H1 (cell line): ENCODE results near the gene MARCHF10. TPM values are rescaled to one million over a fixed set of nuclear protein-coding genes. Genes with fewer than 3 reads are reported as not detected.

ENCODE experiments used
- CTCF ChIA-PET: fragments of 300-600 bp; sonication (Branson Sonifier 250); formaldehyde crosslinking; loops from one replicate; lab custom pipeline; 2021; ENCODE audit not compliant: partially characterized antibody; lab: Charles Lee
- POLR2A ChIA-PET: fragments of 300-600 bp; sonication (Branson Sonifier 250); formaldehyde crosslinking; loops from one replicate; lab custom pipeline; 2021; ENCODE audit warnings: inconsistent platforms; ENCODE audit not compliant: partially characterized antibody; lab: Charles Lee
- DNase-seq, 2 experiments: peaks; one replicate each; pipeline versions ENCODE4 v3.0.0 to v3.0.0-alpha.2; 2010 to 2022; ENCODE audit warnings: low spot score in 2 of 2, low read depth in 1 of 2, mixed read lengths in 1 of 2
- FAIRE-seq: peaks from 2 replicates; lab custom pipeline; 2011; peaks lifted over from hg19 to GRCh38; lab: Jason Lieb, UNC
- H2AFZ ChIP-seq: 2 replicates; pipeline ENCODE4 v1.8.1; 2012; ENCODE audit warnings: low read length, inconsistent platforms
- H2AK5ac ChIP-seq: 2 replicates; pipeline ENCODE4 v1.6.1; 2013; ENCODE audit warnings: low read depth, low read length
- H2BK120ac ChIP-seq: replicated peaks from 2 replicates; pipeline ENCODE3; 2013; ENCODE audit warnings: low read depth, low read length, inconsistent platforms
- H2BK12ac ChIP-seq: 2 replicates; pipeline ENCODE4 v1.6.1; 2013; ENCODE audit warnings: low read depth, low read length
- H2BK15ac ChIP-seq: 2 replicates; pipeline ENCODE4 v1.6.1; 2013; ENCODE audit warnings: low read length
- H2BK20ac ChIP-seq: 2 replicates; pipeline ENCODE4 v1.6.1; 2013; ENCODE audit warnings: low read length
- H2BK5ac ChIP-seq: 2 replicates; pipeline ENCODE4 v1.6.1; 2013; ENCODE audit warnings: low read depth, low read length
- H3K14ac ChIP-seq: 2 replicates; pipeline ENCODE4 v1.6.1; 2013; ENCODE audit warnings: inconsistent platforms; ENCODE audit not compliant: insufficient read length
- H3K18ac ChIP-seq: 2 replicates; pipeline ENCODE4 v1.6.1; 2013; ENCODE audit warnings: low read length; ENCODE audit errors: extremely low read depth
- H3K23ac ChIP-seq: 2 replicates; pipeline ENCODE4 v1.6.1; 2013; ENCODE audit warnings: inconsistent platforms; ENCODE audit not compliant: insufficient read length
- H3K23me2 ChIP-seq: 2 replicates; pipeline ENCODE4 v1.6.1; 2013; ENCODE audit warnings: low read depth, low read length
- H3K27ac ChIP-seq: 2 replicates; pipeline ENCODE4 v1.6.1; 2011; ENCODE audit warnings: low read depth, low read length, inconsistent platforms
- H3K27me3 ChIP-seq, 4 experiments: replicated peaks in 1 of 4; 1 replicate in 1 of 4; 2 replicates in 3 of 4; pipeline versions ENCODE4 v1.6.1 to v1.8.1; 2011 to 2013; ENCODE audit warnings: low read length in 3 of 4, mild to moderate bottlenecking in 3 of 4, inconsistent platforms in 2 of 4, mixed read lengths in 2 of 4, moderate library complexity in 1 of 4; ENCODE audit not compliant: control insufficient read depth in 3 of 4, insufficient read depth in 3 of 4; ENCODE audit errors: extremely low read depth in 1 of 4
- H3K36me3 ChIP-seq, 4 experiments: 2 replicates each; pipeline versions ENCODE4 v1.6.1 to v1.8.1; 2011 to 2013; ENCODE audit warnings: mild to moderate bottlenecking in 4 of 4, low read length in 3 of 4, moderate library complexity in 2 of 4, control low read depth in 1 of 4, inconsistent platforms in 1 of 4; ENCODE audit not compliant: insufficient read depth in 4 of 4, control insufficient read depth in 2 of 4
- H3K4ac ChIP-seq: replicated peaks from 2 replicates; pipeline ENCODE3; 2013; ENCODE audit warnings: low read length, low read depth, mixed read lengths, inconsistent platforms; ENCODE audit not compliant: insufficient read length
- H3K4me1 ChIP-seq, 4 experiments: replicated peaks in 1 of 4; 1 replicate in 1 of 4; 2 replicates in 3 of 4; pipeline versions ENCODE4 v1.6.1 to v1.8.1; 2011 to 2013; ENCODE audit warnings: low read length in 3 of 4, inconsistent platforms in 2 of 4, mixed read lengths in 1 of 4; ENCODE audit not compliant: insufficient read depth in 4 of 4, control insufficient read depth in 3 of 4
- H3K4me2 ChIP-seq, 2 experiments: 2 replicates each; pipeline versions ENCODE4 v1.6.1 to v1.8.1; 2011 to 2013; ENCODE audit warnings: low read depth in 2 of 2, low read length in 2 of 2, control low read depth in 1 of 2, inconsistent platforms in 1 of 2, mild to moderate bottlenecking in 1 of 2; ENCODE audit not compliant: insufficient read depth in 1 of 2
- H3K4me3 ChIP-seq, 4 experiments: fragments of 200-600, 300-600 bp in 1 of 4; sonication (generic), shearing (Covaris generic), sonication (Bioruptor Twin) in 1 of 4; 2 replicates each; pipeline versions ENCODE4 v1.5.1 to v1.8.1; 2011 to 2016; ENCODE audit warnings: low read length in 4 of 4, low read depth in 3 of 4, control low read depth in 2 of 4, inconsistent platforms in 2 of 4, mild to moderate bottlenecking in 2 of 4, mixed read lengths in 1 of 4, moderate library complexity in 1 of 4; ENCODE audit not compliant: insufficient read depth in 2 of 4; ENCODE audit errors: extremely low read depth in 1 of 4
- H3K56ac ChIP-seq: replicated peaks from 2 replicates; pipeline ENCODE3; 2013; ENCODE audit warnings: low read depth, mild to moderate bottlenecking, mixed read lengths, low read length, inconsistent platforms; ENCODE audit not compliant: insufficient read length
- H3K79me1 ChIP-seq: 2 replicates; pipeline ENCODE4 v1.6.1; 2013; ENCODE audit warnings: low read depth, low read length, control low read depth
- H3K79me2 ChIP-seq, 2 experiments: 2 replicates each; pipeline versions ENCODE4 v1.6.1 to v1.8.1; 2012 to 2013; ENCODE audit warnings: low read length in 2 of 2, mild to moderate bottlenecking in 2 of 2, inconsistent platforms in 1 of 2; ENCODE audit not compliant: insufficient read depth in 2 of 2, control insufficient read depth in 1 of 2
- H3K9ac ChIP-seq, 4 experiments: replicated peaks in 1 of 4; 1 replicate in 1 of 4; 2 replicates in 3 of 4; pipeline versions ENCODE4 v1.6.1 to v1.8.1; 2011 to 2013; ENCODE audit warnings: low read depth in 3 of 4, low read length in 3 of 4, control low read depth in 2 of 4, mild to moderate bottlenecking in 2 of 4, moderate library complexity in 2 of 4, inconsistent platforms in 1 of 4; ENCODE audit errors: extremely low read depth in 1 of 4
- H3K9me3 ChIP-seq, 2 experiments: 2 replicates each; pipeline versions ENCODE4 v1.6.1 to v1.8.1; 2012 to 2013; ENCODE audit warnings: mild to moderate bottlenecking in 2 of 2, moderate library complexity in 2 of 2, control low read depth in 1 of 2, inconsistent platforms in 1 of 2, low read depth in 1 of 2, low read length in 1 of 2, mixed read lengths in 1 of 2; ENCODE audit not compliant: insufficient read depth in 2 of 2
- H4K20me1 ChIP-seq, 2 experiments: replicated peaks in 1 of 2; 2 replicates each; pipeline versions ENCODE3 to v1.8.1; 2011 to 2013; ENCODE audit warnings: inconsistent platforms in 2 of 2, low read length in 2 of 2, mild to moderate bottlenecking in 1 of 2; ENCODE audit not compliant: insufficient read depth in 2 of 2, control insufficient read depth in 1 of 2
- H4K5ac ChIP-seq: 2 replicates; pipeline ENCODE4 v1.6.1; 2013; ENCODE audit warnings: low read length, low read depth, mixed read lengths, inconsistent platforms; ENCODE audit not compliant: insufficient read length
- H4K8ac ChIP-seq: 2 replicates; pipeline ENCODE4 v1.8.0; 2013; ENCODE audit warnings: mild to moderate bottlenecking, moderate library complexity, low read length, inconsistent platforms; ENCODE audit not compliant: insufficient read depth; ENCODE audit errors: extremely low read depth
- H4K91ac ChIP-seq: replicated peaks from 2 replicates; pipeline ENCODE3; 2013; ENCODE audit warnings: low read length, mixed read lengths, inconsistent platforms; ENCODE audit not compliant: insufficient read length
- CBX5 ChIP-seq: fragments of 300-800, 300-1000 bp; sonication (generic); IDR thresholded peaks from 2 replicates; pipeline ENCODE4 v1.7.1; 2016; ENCODE audit warnings: antibody characterized with exemption, low read length, low read depth
- CHD1 ChIP-seq: IDR thresholded peaks from 2 replicates; pipeline ENCODE4 v1.6.1; 2012; ENCODE audit warnings: low read depth, low read length, improper control_type of control experiment
- JUND ChIP-seq: IDR thresholded peaks from 2 replicates; pipeline ENCODE4 v1.6.1; 2011; ENCODE audit warnings: mild to moderate bottlenecking, improper control_type of control experiment, low read length
- KDM5A ChIP-seq: fragments of 200-600 bp; IDR thresholded peaks from 2 replicates; pipeline ENCODE4 v1.7.1; 2012; ENCODE audit warnings: mild to moderate bottlenecking, low read length, inconsistent platforms, mixed read lengths
- MAX ChIP-seq: IDR thresholded peaks from 2 replicates; pipeline ENCODE4 v1.6.1; 2012; ENCODE audit warnings: inconsistent platforms
- POLR2A ChIP-seq, 2 experiments: IDR thresholded peaks; 1 replicate in 1 of 2; 2 replicates in 1 of 2; pipeline ENCODE4 v1.6.1; 2011; ENCODE audit warnings: low read depth in 2 of 2, low read length in 2 of 2, mild to moderate bottlenecking in 2 of 2; ENCODE audit errors: control extremely low read depth in 1 of 2
- RAD21 ChIP-seq, 2 experiments: IDR thresholded peaks in 1 of 2; conservative IDR thresholded peaks in 1 of 2; 2 replicates each; pipeline ENCODE4 v1.6.1; 2011; ENCODE audit warnings: low read depth in 2 of 2, low read length in 2 of 2, improper control_type of control experiment in 1 of 2, inconsistent platforms in 1 of 2, mild to moderate bottlenecking in 1 of 2, moderate library complexity in 1 of 2
- RBBP5 ChIP-seq: IDR thresholded peaks from 2 replicates; pipeline ENCODE4 v1.7.1; 2012; ENCODE audit warnings: low read depth, mild to moderate bottlenecking, inconsistent platforms, low read length, moderate library complexity, borderline replicate concordance
- RFX5 ChIP-seq: IDR thresholded peaks from 2 replicates; pipeline ENCODE4 v1.6.1; 2011; ENCODE audit warnings: low read depth, low read length, improper control_type of control experiment, borderline replicate concordance
- RNF2 ChIP-seq: fragments of 200-900, 300-1000 bp; sonication (generic); IDR thresholded peaks from 2 replicates; pipeline ENCODE4 v1.7.1; 2016; ENCODE audit warnings: borderline replicate concordance, low read depth, mild to moderate bottlenecking, antibody characterized with exemption, low read length; ENCODE audit not compliant: poor library complexity, severe bottlenecking; ENCODE audit errors: missing control alignments
- SP4 ChIP-seq: IDR thresholded peaks from 2 replicates; pipeline ENCODE4 v1.6.1; 2012; ENCODE audit warnings: low read length, inconsistent platforms
- WGBS, 2 experiments: shearing (Covaris generic) in 1 of 2; methylation state at CpG; one replicate each; pipeline versions ENCODE4 v1.1.6 to v1.1.7; 2013 to 2015; ENCODE audit warnings: low lambda C conversion rate in 2 of 2, mixed read lengths in 2 of 2, inconsistent platforms in 1 of 2, low coverage in 1 of 2, missing lambda C conversion rate in 1 of 2; ENCODE audit not compliant: insufficient replicate concordance in 2 of 2, insufficient coverage in 1 of 2, insufficient read length in 1 of 2; ENCODE audit errors: extremely low coverage in 1 of 2, missing lambda C conversion rate in 1 of 2; 5-methylcytosine and 5-hydroxymethylcytosine counted together
- polyA plus RNA-seq, 7 experiments: library from polyadenylated mRNA; depleted of rRNA in 3 of 7; stranded (reverse) in 5 of 7; unstranded in 2 of 7; fragments of >200 nt in 5 of 7; fragments of 200-250 nt in 2 of 7; gene quantifications; 1 replicate in 5 of 7; 2 replicates in 1 of 7; 4 replicates in 1 of 7; pipeline versions ENCODE4 v1.2.1 to v1.2.3, GENCODE V29; 2011 to 2013; ENCODE audit warnings: missing spikeins in 2 of 7, mixed read lengths in 2 of 7
- total RNA-seq: library from RNA; stranded (reverse); fragmentation: NEBNext Ultra II Directional; extraction: Animal tissue kit (Norgen Biotek cat#: 25700); gene quantifications from 2 replicates; pipeline ENCODE4 v1.2.1, GENCODE V29; 2021

Gene MARCHF10
- total and polyA plus RNA-seq, 2 of the 8 experiments (the other 6 are each of a cell fraction or from before 2014, with no cell fraction given), result 0.48 to 0.73 TPM

GRCh38 chr17:62662855-62663254 is 145.3 kb downstream of the MARCHF10 start:
- H4K91ac ChIP-seq, result no peak overlapping the region
- H3K79me1 ChIP-seq, result no peaks in the 10 kb centered on the region; the same call in 1 of the 2 replicates
- H3K79me2 ChIP-seq, result no peaks in the 10 kb centered on the region
- H3K18ac ChIP-seq, result no peak overlapping the region
- H3K9me3 ChIP-seq, result peaks cover 0 to 4% of the 10 kb centered on the region in 2 experiments; a peak in 1 of 4 replicates
- no peak overlapping the region for H4K8ac ChIP-seq
- ChIA-PET CTCF (interaction anchor here (0.7 to 1.2 kb wide), 2 partner anchors 33 to 333 kb away, joined by 3 read pairs; no protein-coding TSS in a partner anchor), POLR2A (no interaction called here)
- H3K4me3 ChIP-seq, result no peak overlapping the region
- H3K36me3 ChIP-seq, result no peaks in the 10 kb centered on the region; a peak in 1 of 8 replicates
- 89% methylated on average over 6 of the region's 6 CpGs; no CpG with 5 or more reads in 1 of the 2 experiments for WGBS, 2 experiments
- no peak overlapping the region for H3K4me2 ChIP-seq
- H3K9ac ChIP-seq, result no peak overlapping the region
- H2BK20ac ChIP-seq, result no peak overlapping the region
- no peak overlapping the region for H2BK15ac ChIP-seq
- H2AK5ac ChIP-seq, result no peak overlapping the region
- H4K5ac ChIP-seq, result no peak overlapping the region
- H3K56ac ChIP-seq, result no peak overlapping the region
- no peaks in the 10 kb centered on the region for H4K20me1 ChIP-seq
- H3K23me2 ChIP-seq, result no peaks in the 10 kb centered on the region
- no peak overlapping the region for H2BK12ac ChIP-seq
- no peak overlapping the region for H2BK120ac ChIP-seq
- H3K23ac ChIP-seq, result no peak overlapping the region
- no peak overlapping the region for H2AFZ ChIP-seq
- no peak overlapping the region for H3K27ac ChIP-seq
- DNase-seq (no peak), FAIRE-seq (no peak)
- TF ChIP-seq KDM5A (no peak), CHD1 (no peak), RNF2 (no peak), RFX5 (no peak), RAD21 (IDR thresholded peaks at IDR 0.05 in 1 of 2, conservative IDR thresholded peaks at IDR 0.05 in 1 of 2; ENCODE audit: low read depth in 2 of 2, low read length in 2 of 2) (no peak), MAX (no peak), POLR2A (IDR thresholded peaks at IDR 0.05; ENCODE audit: control extremely low read depth in 1 of 2, low read depth in 2 of 2, low read length in 2 of 2) (no peak), SP4 (no peak), RBBP5 (no peak), JUND (no peak), CBX5 (no peak)
- H3K14ac ChIP-seq, result no peak overlapping the region
- no peak overlapping the region for H3K4ac ChIP-seq
- no peaks in the 10 kb centered on the region for H3K27me3 ChIP-seq
- no peaks in the 10 kb centered on the region for H3K4me1 ChIP-seq
- H2BK5ac ChIP-seq, result no peak overlapping the region
